ENCODE measurements around the gene NECTIN4.

GRCh38 chr1:161081519-161081918 lies 7.8 kb downstream of the NECTIN4 start:
- TF ChIP-seq EZH2 (optimal IDR thresholded peaks at IDR 0.05; ENCODE audit: low read depth, low read length) (no peak), CTCF (IDR thresholded peaks at IDR 0.05; ENCODE audit: low read length) (no peak)

Data from MM.1S (cell line).